CD4-positive, CD25-positive, alpha-beta regulatory T cell (primary cell): ENCODE results near the gene SRC. TPM values are rescaled to one million over a fixed set of nuclear protein-coding genes. Genes with fewer than 3 reads are reported as not detected.

Source experiments
- ATAC-seq, 2 donors: fragments of 150-1000 bp; cut with Tn5 transposase; one replicate each; pipeline ENCODE4 v1.10.0; 2021; ENCODE audit warnings: low read depth in 2 of 2, moderate number of reproducible peaks in 2 of 2, moderate library complexity in 1 of 2
- DNase-seq, 3 donors: peaks; one replicate each; pipeline versions ENCODE4 v3.0.0 to v3.0.0-alpha.2; 2012 to 2022; ENCODE audit warnings: mixed read lengths in 1 of 3
- H3K27ac ChIP-seq: one replicate; pipeline ENCODE4 v1.7.0; 2013; ENCODE audit warnings: mild to moderate bottlenecking, low read length; ENCODE audit not compliant: insufficient read depth, poor library complexity, severe bottlenecking
- H3K27me3 ChIP-seq: one replicate; pipeline ENCODE4 v1.7.0; 2013; ENCODE audit warnings: low read length; ENCODE audit not compliant: control insufficient read depth, insufficient read depth
- H3K36me3 ChIP-seq: one replicate; pipeline ENCODE4 v1.7.0; 2013; ENCODE audit warnings: mild to moderate bottlenecking, low read length, moderate library complexity; ENCODE audit not compliant: control insufficient read depth, insufficient read depth
- H3K4me1 ChIP-seq: 2 replicates; pipeline ENCODE4 v1.7.0; 2013; ENCODE audit warnings: mild to moderate bottlenecking, low read length; ENCODE audit not compliant: insufficient read depth, control insufficient read depth, poor library complexity, severe bottlenecking
- H3K4me3 ChIP-seq: one replicate; pipeline ENCODE4 v1.7.0; 2013; ENCODE audit warnings: low read depth, mild to moderate bottlenecking, low read length, moderate library complexity
- H3K9me3 ChIP-seq, 2 experiments: 1 replicate in 1 of 2; 2 replicates in 1 of 2; pipeline ENCODE4 v1.7.0; 2013; ENCODE audit warnings: low read length in 2 of 2, mild to moderate bottlenecking in 1 of 2, moderate library complexity in 1 of 2; ENCODE audit not compliant: control insufficient read depth in 2 of 2
- H3K27ac Mint-ChIP-seq, 3 donors: one replicate each; pipeline ENCODE4 v1.8.0; 2020 to 2022; ENCODE audit warnings: mild to moderate bottlenecking in 3 of 3, mixed read lengths in 3 of 3, moderate library complexity in 2 of 3
- H3K27me3 Mint-ChIP-seq: one replicate; pipeline ENCODE4 v1.8.0; 2022; ENCODE audit warnings: mild to moderate bottlenecking, mixed read lengths
- H3K36me3 Mint-ChIP-seq: one replicate; pipeline ENCODE4 v1.8.0; 2020; ENCODE audit warnings: mixed read lengths
- H3K4me1 Mint-ChIP-seq, 4 donors: one replicate each; pipeline ENCODE4 v1.8.0; 2020 to 2022; ENCODE audit warnings: mixed read lengths in 4 of 4, mild to moderate bottlenecking in 1 of 4
- H3K4me3 Mint-ChIP-seq, 4 donors: one replicate each; pipeline ENCODE4 v1.8.0; 2020 to 2022; ENCODE audit warnings: mild to moderate bottlenecking in 4 of 4, mixed read lengths in 4 of 4, moderate library complexity in 3 of 4
- H3K9me3 Mint-ChIP-seq, 7 donors: one replicate each; pipeline ENCODE4 v1.8.0; 2020 to 2022; ENCODE audit warnings: mixed read lengths in 7 of 7, mild to moderate bottlenecking in 3 of 7, moderate library complexity in 2 of 7
- polyA plus RNA-seq, 4 donors: library from polyadenylated mRNA; unstranded; fragments of 300-500 nt; fragmentation: Illumina TruSeq; gene quantifications; one replicate each; pipeline ENCODE4 v1.2.3, GENCODE V29; 2021
- total RNA-seq: library from RNA; stranded (reverse); gene quantifications from one replicate; pipeline ENCODE4 v1.2.3, GENCODE V29; 2022

The SRC gene
- 5.5 TPM for total RNA-seq
- under 1 TPM in 3 of 4 donors, not detected in 1; 0.29 to 0.56 (median 0.55) TPM for polyA plus RNA-seq

GRCh38 chr20:37345339-37346235 is at the start of gene SRC:
Gene SRC (plus strand): TSS chr20:37346140. CDS start chr20:37384154, 38,014 bp downstream.
- Mint-ChIP-seq H3K27me3 (peaks cover 10% of the 10 kb centered on the region), H3K4me1 (peaks cover 0 to 13% (median 3%) of the 10 kb centered on the region in 4 donors), H3K4me3 (peak within 1 kb of the TSS; percentile 70 to 86 (median 80)), H3K27ac (peak within 1 kb of the TSS in 1 of 3 donors; percentile 54), H3K9me3 (no peaks in the 10 kb centered on the region), H3K36me3 (no peaks in the 10 kb centered on the region)
- no peaks in the 10 kb centered on the region for H3K9me3 ChIP-seq
- DNase-seq, result peak; percentile 14 to 22 (median 20)
- H3K4me3 ChIP-seq, result no peak within 1 kb of the TSS
- H3K27ac ChIP-seq, result no peak within 1 kb of the TSS
- no peaks in the 10 kb centered on the region for H3K27me3 ChIP-seq
- peaks cover 6% of the 10 kb centered on the region for H3K4me1 ChIP-seq
- H3K36me3 ChIP-seq, result no peaks in the 10 kb centered on the region
- peak in 1 of 2 donors; percentile 50 for ATAC-seq

GRCh38 chr20:37296371-37296770 is 49.6 kb upstream of the SRC start:
- no peak for DNase-seq
- Mint-ChIP-seq H3K27ac (peak overlapping the region in 1 of 3 donors; percentile 17), H3K4me3 (peak overlapping the region in 2 of 4 donors; percentile 14 to 28), H3K27me3 (no peaks in the 10 kb centered on the region), H3K9me3 (peaks cover 0 to 3% (median 1%) of the 10 kb centered on the region in 7 donors), H3K36me3 (peaks cover 51% of the 10 kb centered on the region), H3K4me1 (peaks cover 36 to 69% (median 48%) of the 10 kb centered on the region in 4 donors)
- Histone ChIP-seq H3K27me3 (no peaks in the 10 kb centered on the region), H3K36me3 (peaks cover 23% of the 10 kb centered on the region), H3K4me3 (no peak overlapping the region), H3K27ac (no peak overlapping the region), H3K4me1 (no peaks in the 10 kb centered on the region), H3K9me3 (no peaks in the 10 kb centered on the region)
- no peak for ATAC-seq

GRCh38 chr20:37297066-37297736 is 48.7 kb upstream of the SRC start:
- Mint-ChIP-seq H3K36me3 (peaks cover 54% of the 10 kb centered on the region), H3K27ac (no peak overlapping the region), H3K4me3 (no peak overlapping the region), H3K4me1 (peaks cover 31 to 62% (median 43%) of the 10 kb centered on the region in 4 donors), H3K9me3 (peaks cover 0 to 3% (median 1%) of the 10 kb centered on the region in 7 donors), H3K27me3 (no peaks in the 10 kb centered on the region)
- DNase-seq, result no peak
- Histone ChIP-seq H3K27ac (no peak overlapping the region), H3K9me3 (no peaks in the 10 kb centered on the region), H3K36me3 (peaks cover 31% of the 10 kb centered on the region), H3K4me1 (no peaks in the 10 kb centered on the region), H3K4me3 (no peak overlapping the region), H3K27me3 (no peaks in the 10 kb centered on the region)
- ATAC-seq, result no peak

- no peaks in the 10 kb centered on the region for H3K27me3 Mint-ChIP-seq
- Histone ChIP-seq H3K27ac (no peak overlapping the region), H3K36me3 (peaks cover 28% of the 10 kb centered on the region), H3K9me3 (no peaks in the 10 kb centered on the region), H3K4me1 (no peaks in the 10 kb centered on the region), H3K4me3 (no peak overlapping the region), H3K27me3 (no peaks in the 10 kb centered on the region)
- peaks cover 49% of the 10 kb centered on the region for H3K36me3 Mint-ChIP-seq
- H3K9me3 Mint-ChIP-seq, result peaks cover 0 to 3% (median 0%) of the 10 kb centered on the region in 7 donors
- peak overlapping the region in 1 of 4 donors; percentile 24 for H3K4me3 Mint-ChIP-seq
- DNase-seq, result no peak
- no peak overlapping the region for H3K27ac Mint-ChIP-seq
- peaks cover 27 to 52% (median 40%) of the 10 kb centered on the region in 4 donors for H3K4me1 Mint-ChIP-seq
- no peak for ATAC-seq
These were observed 47.6 kb upstream of the SRC start for GRCh38 chr20:37298190-37298939.

- H3K27me3 ChIP-seq, result no peaks in the 10 kb centered on the region
- Mint-ChIP-seq H3K27ac (peak overlapping the region in 1 of 3 donors; percentile 72), H3K4me1 (peaks cover 14 to 38% (median 29%) of the 10 kb centered on the region in 4 donors), H3K4me3 (no peak overlapping the region), H3K27me3 (no peaks in the 10 kb centered on the region), H3K36me3 (peaks cover 41% of the 10 kb centered on the region), H3K9me3 (peaks cover 0 to 1% (median 0%) of the 10 kb centered on the region in 7 donors)
- no peaks in the 10 kb centered on the region for H3K4me1 ChIP-seq
- H3K9me3 ChIP-seq, result no peaks in the 10 kb centered on the region
- H3K36me3 ChIP-seq, result peaks cover 35% of the 10 kb centered on the region
- no peak overlapping the region for H3K4me3 ChIP-seq
- no peak overlapping the region for H3K27ac ChIP-seq
- no peak for ATAC-seq
- DNase-seq, result no peak
These were observed 46.0 kb upstream of the SRC start for GRCh38 chr20:37299718-37300528.

- Mint-ChIP-seq H3K9me3 (peaks cover 0 to 1% (median 0%) of the 10 kb centered on the region in 7 donors), H3K4me1 (peaks cover 13 to 26% (median 20%) of the 10 kb centered on the region in 4 donors), H3K27me3 (no peaks in the 10 kb centered on the region), H3K27ac (no peak overlapping the region), H3K4me3 (no peak overlapping the region), H3K36me3 (peaks cover 41% of the 10 kb centered on the region)
- Histone ChIP-seq H3K9me3 (no peaks in the 10 kb centered on the region), H3K27ac (no peak overlapping the region), H3K4me3 (no peak overlapping the region), H3K27me3 (no peaks in the 10 kb centered on the region), H3K36me3 (peaks cover 36% of the 10 kb centered on the region), H3K4me1 (no peaks in the 10 kb centered on the region)
- ATAC-seq, result no peak
- DNase-seq, result no peak
These were observed 44.8 kb upstream of the SRC start for GRCh38 chr20:37301120-37301519.
